Stimulated activated CD4-positive, alpha-beta T cell treated with anti-CD3 and anti-CD28 coated beads, Interleukin-2, amount 100 ng/mL, for 4 hours (primary cell): ENCODE results near the gene GPNMB.
"Not testable (repeated sequence)": the region's sequence is repeated elsewhere in the genome, so short reads cannot be mapped to it uniquely, and the experiment has no call there.

Experiments used
- DNase-seq: peaks from one replicate; pipeline ENCODE4 v3.0.0-alpha.2; 2020; ENCODE audit warnings: low read depth

GPNMB gene

GRCh38 chr7:23246555-23246954, at the start of gene GPNMB:
Gene GPNMB, plus strand, starts transcription at chr7:23246775. Its CDS starts 83 bp downstream, at chr7:23246858.
- DNase-seq = no peak

- DNase-seq = not testable (repeated sequence)
Observed at GRCh38 chr7:23197745-23198144, 48.8 kb upstream of the GPNMB start.

GRCh38 chr7:23200331-23200730, 46.2 kb upstream of the GPNMB start:
- no peak for DNase-seq

- DNase-seq = no peak
Observed at GRCh38 chr7:23204241-23204640, 42.3 kb upstream of the GPNMB start.

- no peak for DNase-seq
Observed at GRCh38 chr7:23205577-23205908, 41.0 kb upstream of the GPNMB start.

- DNase-seq = no peak
Observed at GRCh38 chr7:23205909-23206767, 40.4 kb upstream of the GPNMB start.

GRCh38 chr7:23207021-23207420, 39.6 kb upstream of the GPNMB start:
- no peak for DNase-seq

GRCh38 chr7:23207884-23208283, 38.7 kb upstream of the GPNMB start:
- DNase-seq = no peak

GRCh38 chr7:23208316-23208715, 38.3 kb upstream of the GPNMB start:
- DNase-seq = no peak

- no peak for DNase-seq
Observed at GRCh38 chr7:23210506-23210905, 36.1 kb upstream of the GPNMB start.

GRCh38 chr7:23211589-23211988, 35.0 kb upstream of the GPNMB start:
- DNase-seq = no peak

- DNase-seq = no peak
Observed at GRCh38 chr7:23212395-23212794, 34.2 kb upstream of the GPNMB start.

GRCh38 chr7:23212841-23213240, 33.7 kb upstream of the GPNMB start:
- DNase-seq = no peak

- DNase-seq = no peak
Observed at GRCh38 chr7:23213755-23214154, 32.8 kb upstream of the GPNMB start.

GRCh38 chr7:23214423-23214822, 32.2 kb upstream of the GPNMB start:
- no peak for DNase-seq

GRCh38 chr7:23214938-23215337, 31.6 kb upstream of the GPNMB start:
- DNase-seq = no peak

- DNase-seq = no peak
Observed at GRCh38 chr7:23216021-23216420, 30.6 kb upstream of the GPNMB start.

- no peak for DNase-seq
Observed at GRCh38 chr7:23218196-23218595, 28.4 kb upstream of the GPNMB start.

- DNase-seq = no peak
Observed at GRCh38 chr7:23220690-23221305, 25.8 kb upstream of the GPNMB start.

- no peak for DNase-seq
Observed at GRCh38 chr7:23222439-23223030, 24.0 kb upstream of the GPNMB start.

- not testable (repeated sequence) for DNase-seq
Observed at GRCh38 chr7:23224364-23224763, 22.2 kb upstream of the GPNMB start.

GRCh38 chr7:23226844-23227450, 19.6 kb upstream of the GPNMB start:
- no peak for DNase-seq

- no peak for DNase-seq
Observed at GRCh38 chr7:23228412-23228811, 18.2 kb upstream of the GPNMB start.
